ENCODE measurements around the gene C5orf34. TPM values are rescaled to one million over a fixed set of nuclear protein-coding genes. Genes with fewer than 3 reads are reported as not detected.
"Not testable (repeated sequence)": the region's sequence is repeated elsewhere in the genome, so short reads cannot be mapped to it uniquely, and the experiment has no call there.

The C5orf34 gene
- total RNA-seq, 1 donor from 2014 or later = 4.9 TPM

DNA sequence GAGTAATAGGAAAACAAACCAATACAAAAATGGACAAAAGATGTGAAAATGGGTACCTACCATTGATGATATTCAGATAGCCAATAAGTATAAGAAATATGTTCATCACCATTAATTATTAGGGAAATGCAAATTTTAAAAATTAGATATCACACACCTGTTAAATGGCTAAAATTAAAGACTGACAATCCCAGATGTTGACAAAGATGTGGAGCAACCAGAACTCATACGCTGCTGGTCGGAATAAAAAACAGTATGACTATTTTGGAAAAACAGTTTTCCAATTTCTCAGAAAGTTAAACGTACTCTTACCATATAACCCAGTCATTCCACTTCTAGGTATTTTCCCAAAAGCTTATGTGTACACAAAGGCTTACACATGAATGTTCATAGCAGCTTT is 58.4 kb downstream of the C5orf34 start:
- TF ChIP-seq, protein P1, sequence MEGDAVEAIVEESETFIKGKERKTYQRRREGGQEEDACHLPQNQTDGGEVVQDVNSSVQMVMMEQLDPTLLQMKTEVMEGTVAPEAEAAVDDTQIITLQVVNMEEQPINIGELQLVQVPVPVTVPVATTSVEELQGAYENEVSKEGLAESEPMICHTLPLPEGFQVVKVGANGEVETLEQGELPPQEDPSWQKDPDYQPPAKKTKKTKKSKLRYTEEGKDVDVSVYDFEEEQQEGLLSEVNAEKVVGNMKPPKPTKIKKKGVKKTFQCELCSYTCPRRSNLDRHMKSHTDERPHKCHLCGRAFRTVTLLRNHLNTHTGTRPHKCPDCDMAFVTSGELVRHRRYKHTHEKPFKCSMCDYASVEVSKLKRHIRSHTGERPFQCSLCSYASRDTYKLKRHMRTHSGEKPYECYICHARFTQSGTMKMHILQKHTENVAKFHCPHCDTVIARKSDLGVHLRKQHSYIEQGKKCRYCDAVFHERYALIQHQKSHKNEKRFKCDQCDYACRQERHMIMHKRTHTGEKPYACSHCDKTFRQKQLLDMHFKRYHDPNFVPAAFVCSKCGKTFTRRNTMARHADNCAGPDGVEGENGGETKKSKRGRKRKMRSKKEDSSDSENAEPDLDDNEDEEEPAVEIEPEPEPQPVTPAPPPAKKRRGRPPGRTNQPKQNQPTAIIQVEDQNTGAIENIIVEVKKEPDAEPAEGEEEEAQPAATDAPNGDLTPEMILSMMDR (IDR thresholded peaks at IDR 0.05; ENCODE audit: unreplicated experiment) = no peak
- H3K4me1 Mint-ChIP-seq (ENCODE audit: low read depth) = no peaks in the 10 kb centered on the region
- no peak for DNase-seq (ENCODE audit: low spot score, unreplicated experiment)
- H3K27me3 Mint-ChIP-seq = no peaks in the 10 kb centered on the region
- peaks cover 18% of the 10 kb centered on the region for H3K36me3 Mint-ChIP-seq (ENCODE audit: insufficient read depth)
- no peak overlapping the region for H3K4me3 Mint-ChIP-seq (ENCODE audit: low read depth)
- H3K9me3 Mint-ChIP-seq (ENCODE audit: low read depth) = peaks cover 19% of the 10 kb centered on the region
- H3K27ac Mint-ChIP-seq = no peak overlapping the region

DNA sequence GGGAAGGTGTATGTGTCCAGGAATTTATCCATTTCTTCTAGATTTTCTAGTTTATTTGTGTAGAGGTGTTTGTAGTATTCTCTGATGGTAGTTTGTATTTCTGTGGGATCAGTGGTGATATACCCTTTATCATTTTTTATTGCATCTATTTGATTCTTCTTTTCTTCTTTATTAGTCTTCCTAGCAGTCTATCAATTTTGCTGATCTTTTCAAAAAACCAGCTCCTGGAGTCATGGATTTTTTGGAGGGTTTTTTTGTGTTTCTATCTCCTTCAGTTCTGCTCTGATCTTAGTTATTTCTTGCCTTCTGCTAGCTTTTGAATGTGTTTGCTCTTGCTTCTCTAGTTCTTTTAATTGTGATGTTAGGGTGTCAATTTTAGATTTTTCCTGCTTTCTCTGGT is 73.4 kb downstream of the C5orf34 start:
- Mint-ChIP-seq H3K9me3 (ENCODE audit: low read depth) (peaks cover 36% of the 10 kb centered on the region), H3K36me3 (ENCODE audit: insufficient read depth) (peaks cover 27% of the 10 kb centered on the region)
- not testable (repeated sequence) for H3K4me1 Mint-ChIP-seq (ENCODE audit: low read depth); H3K4me3 Mint-ChIP-seq (ENCODE audit: low read depth); H3K27me3 Mint-ChIP-seq; DNase-seq (ENCODE audit: low spot score, unreplicated experiment); H3K27ac Mint-ChIP-seq

DNA sequence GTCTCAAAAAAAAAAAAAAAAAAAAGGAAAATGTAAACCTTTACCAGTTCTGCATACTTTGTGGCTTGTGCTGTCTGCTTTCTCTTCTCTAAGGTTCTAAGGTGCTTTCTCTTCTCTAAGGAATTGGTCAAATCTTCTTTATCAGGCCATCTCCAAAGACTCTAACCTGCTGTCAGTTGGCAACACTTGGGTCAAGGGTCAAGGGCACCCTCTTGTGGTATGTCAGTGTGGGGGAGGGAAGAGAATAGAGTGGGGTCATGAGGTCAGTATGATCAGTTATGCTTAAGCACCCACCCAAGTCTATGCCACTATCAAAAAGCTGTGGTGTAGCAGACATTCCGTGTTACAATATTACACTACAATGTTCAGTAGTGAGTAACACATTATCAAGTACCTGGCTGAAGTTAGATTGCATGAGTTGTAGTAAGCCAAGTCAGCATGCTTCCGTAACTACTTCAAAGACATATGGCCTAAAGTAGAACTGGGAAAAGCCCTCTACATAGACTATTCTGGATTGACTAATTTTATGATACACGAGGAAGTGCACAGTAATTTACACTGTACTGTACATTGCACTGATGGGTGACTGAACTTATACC is 77.8 kb downstream of the C5orf34 start:
- Mint-ChIP-seq H3K36me3 (ENCODE audit: insufficient read depth) (peaks cover 5% of the 10 kb centered on the region), H3K27ac (no peak overlapping the region), H3K27me3 (no peaks in the 10 kb centered on the region), H3K4me3 (ENCODE audit: low read depth) (no peak overlapping the region), H3K9me3 (ENCODE audit: low read depth) (peaks cover 25% of the 10 kb centered on the region), H3K4me1 (ENCODE audit: low read depth) (peaks cover 5% of the 10 kb centered on the region)
- TF ChIP-seq, protein P1 (IDR thresholded peaks at IDR 0.05; ENCODE audit: unreplicated experiment) = no peak
- no peak for DNase-seq (ENCODE audit: low spot score, unreplicated experiment)

Other genes starting within 250 kb of the C5orf34 start
- gene HMGCS1, start 201.7 kb downstream of the C5orf34 start, total RNA-seq = 170 and 196 TPM in 2 replicates
- gene CCL28, start 102.8 kb downstream of the C5orf34 start, total RNA-seq = not detected in 2 replicates
- gene TMEM267, start 31.3 kb downstream of the C5orf34 start, total RNA-seq = 8.6 and 11.9 TPM in 2 replicates
- gene PAIP1, start 41.9 kb upstream of the C5orf34 start, total RNA-seq = 124 and 135 TPM in 2 replicates
- 65.3 and 67.3 TPM in 2 replicates for gene NNT, start 88.0 kb upstream of the C5orf34 start, total RNA-seq